ENCODE results near the gene SHC2.
"Not testable (repeated sequence)": the region's sequence is repeated elsewhere in the genome, so short reads cannot be mapped to it uniquely, and the experiment has no call there.

The SHC2 gene

GRCh38 chr19:383040-383439, 77.8 kb downstream of the SHC2 start:
- Mint-ChIP-seq H3K36me3 (ENCODE audit: insufficient read depth) (peaks cover 6% of the 10 kb centered on the region), H3K9me3 (peaks cover 0 to 2% of the 10 kb centered on the region in 2 donors), H3K27ac (no peak overlapping the region), H3K27me3 (peaks cover 38 to 65% of the 10 kb centered on the region in 2 donors), H3K4me3 (peak overlapping the region in 1 of 2 donors; percentile 15), H3K4me1 (ENCODE audit: low read depth in 2 of 2) (peaks cover 6 to 12% of the 10 kb centered on the region in 2 donors)
- ATAC-seq (replicated peaks), result no peak
- no peak for DNase-seq

DNA sequence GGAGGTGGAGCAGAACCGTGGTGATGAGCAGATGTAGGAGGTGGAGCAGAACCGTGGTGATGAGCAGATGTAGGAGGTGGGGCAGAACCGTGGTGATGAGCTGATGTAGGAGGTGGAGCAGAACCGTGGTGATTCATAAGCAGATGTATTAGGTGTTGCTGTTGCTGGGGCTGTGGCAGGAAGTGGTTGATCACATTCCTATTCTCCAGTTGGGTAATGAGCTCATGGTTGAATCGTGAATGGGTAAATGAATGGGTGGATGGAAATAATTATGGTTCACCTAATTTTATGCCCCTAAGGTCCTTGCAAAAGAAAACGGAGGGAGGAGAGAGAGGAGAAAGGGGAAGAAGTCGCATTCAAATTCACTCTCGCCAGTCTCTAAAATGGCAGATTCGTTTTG, 78.3 kb downstream of the SHC2 start:
- not testable (repeated sequence) for H3K9me3 Mint-ChIP-seq; H3K27ac Mint-ChIP-seq; DNase-seq; H3K36me3 Mint-ChIP-seq (ENCODE audit: insufficient read depth)
- ATAC-seq (replicated peaks), result peak; percentile 63
- H3K4me1 Mint-ChIP-seq (ENCODE audit: low read depth in 2 of 2), result peaks cover 7 to 12% of the 10 kb centered on the region in 2 donors
- peaks cover 38 to 66% of the 10 kb centered on the region in 2 donors for H3K27me3 Mint-ChIP-seq
- peak overlapping the region in 1 of 2 donors; percentile 15 for H3K4me3 Mint-ChIP-seq

DNA sequence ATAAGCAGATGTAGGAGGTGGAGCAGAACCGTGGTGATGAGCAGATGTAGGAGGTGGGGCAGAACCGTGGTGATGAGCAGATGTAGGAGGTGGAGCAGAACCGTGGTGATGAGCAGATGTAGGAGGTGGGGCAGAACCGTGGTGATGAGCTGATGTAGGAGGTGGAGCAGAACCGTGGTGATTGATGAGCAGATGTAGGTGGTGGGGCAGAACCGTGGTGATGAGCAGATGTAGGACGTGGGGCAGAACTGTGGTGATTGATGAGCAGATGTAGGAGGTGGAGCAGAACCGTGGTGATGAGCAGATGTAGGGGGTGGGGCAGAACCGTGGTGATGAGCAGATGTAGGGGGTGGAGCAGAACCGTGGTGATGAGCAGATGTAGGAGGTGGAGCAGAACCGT, 78.9 kb downstream of the SHC2 start:
- H3K27me3 Mint-ChIP-seq, result peaks cover 38 to 63% of the 10 kb centered on the region in 2 donors
- H3K4me3 Mint-ChIP-seq; ATAC-seq (replicated peaks); H3K9me3 Mint-ChIP-seq; DNase-seq; H3K27ac Mint-ChIP-seq; H3K36me3 Mint-ChIP-seq (ENCODE audit: insufficient read depth): not testable (repeated sequence)
- H3K4me1 Mint-ChIP-seq (ENCODE audit: low read depth in 2 of 2), result peaks cover 7 to 12% of the 10 kb centered on the region in 2 donors

DNA sequence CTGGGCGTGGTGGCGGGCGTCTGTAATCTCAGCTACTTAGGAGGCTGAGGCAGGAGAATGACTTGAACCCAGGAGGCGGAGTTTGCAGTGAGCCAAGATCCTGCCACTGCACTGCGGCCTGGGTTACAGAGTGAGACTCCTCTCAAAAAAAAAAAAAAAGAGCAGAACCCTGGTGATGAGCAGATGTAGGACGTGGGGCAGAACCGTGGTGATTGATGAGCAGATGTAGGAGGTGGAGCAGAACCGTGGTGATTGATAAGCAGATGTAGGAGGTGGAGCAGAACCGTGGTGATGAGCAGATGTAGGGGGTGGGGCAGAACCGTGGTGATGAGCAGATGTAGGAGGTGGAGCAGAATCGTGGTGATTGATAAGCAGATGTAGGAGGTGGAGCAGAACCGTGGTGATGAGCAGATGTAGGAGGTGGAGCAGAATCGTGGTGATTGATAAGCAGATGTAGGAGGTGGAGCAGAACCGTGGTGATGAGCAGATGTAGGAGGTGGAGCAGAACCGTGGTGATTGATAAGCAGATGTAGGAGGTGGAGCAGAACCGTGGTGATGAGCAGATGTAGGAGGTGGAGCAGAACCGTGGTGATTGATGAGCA, 80.1 kb downstream of the SHC2 start:
- not testable (repeated sequence) for H3K9me3 Mint-ChIP-seq; H3K36me3 Mint-ChIP-seq (ENCODE audit: insufficient read depth); DNase-seq; H3K4me3 Mint-ChIP-seq; ATAC-seq (replicated peaks)
- Mint-ChIP-seq H3K27ac (peak overlapping the region in 1 of 2 donors; percentile 75), H3K27me3 (peaks cover 35 to 60% of the 10 kb centered on the region in 2 donors), H3K4me1 (ENCODE audit: low read depth in 2 of 2) (peaks cover 7 to 12% of the 10 kb centered on the region in 2 donors)

- Mint-ChIP-seq H3K9me3 (peaks cover 0 to 2% of the 10 kb centered on the region in 2 donors), H3K36me3 (ENCODE audit: insufficient read depth) (peaks cover 10% of the 10 kb centered on the region), H3K4me1 (ENCODE audit: low read depth in 2 of 2) (peaks cover 7 to 12% of the 10 kb centered on the region in 2 donors), H3K27ac (no peak overlapping the region), H3K27me3 (peaks cover 34 to 61% of the 10 kb centered on the region in 2 donors), H3K4me3 (no peak overlapping the region)
- no peak for DNase-seq
- ATAC-seq (replicated peaks), result no peak
Measured at GRCh38 chr19:379796-380195, 81.0 kb downstream of the SHC2 start.

DNA sequence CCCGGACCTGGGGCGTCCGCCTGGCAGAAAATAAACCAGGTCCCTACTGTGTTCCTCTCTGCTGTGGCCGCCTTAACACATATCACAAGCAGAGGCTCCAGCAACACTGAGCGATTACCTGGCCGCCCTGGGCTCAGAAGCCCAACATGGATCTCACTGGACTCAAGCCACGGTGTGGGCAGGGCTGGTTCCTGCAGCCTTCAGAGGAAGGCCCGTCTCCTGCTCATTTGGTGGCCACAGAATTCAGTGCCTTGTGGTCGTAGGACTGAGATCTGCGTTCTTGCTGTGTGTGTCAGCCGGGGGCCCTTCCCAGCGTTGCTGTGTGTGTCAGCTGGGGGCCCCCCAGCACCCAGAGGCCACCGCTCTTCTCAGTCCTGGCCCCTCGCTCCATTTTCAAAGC, 82.1 kb downstream of the SHC2 start:
- peaks cover 7 to 12% of the 10 kb centered on the region in 2 donors for H3K4me1 Mint-ChIP-seq (ENCODE audit: low read depth in 2 of 2)
- no peak overlapping the region for H3K27ac Mint-ChIP-seq
- H3K9me3 Mint-ChIP-seq, result peaks cover 0 to 2% of the 10 kb centered on the region in 2 donors
- ATAC-seq (replicated peaks) (no peak), DNase-seq (no peak)
- H3K36me3 Mint-ChIP-seq (ENCODE audit: insufficient read depth), result peaks cover 7% of the 10 kb centered on the region
- no peak overlapping the region for H3K4me3 Mint-ChIP-seq
- peaks cover 25 to 61% of the 10 kb centered on the region in 2 donors for H3K27me3 Mint-ChIP-seq

DNA sequence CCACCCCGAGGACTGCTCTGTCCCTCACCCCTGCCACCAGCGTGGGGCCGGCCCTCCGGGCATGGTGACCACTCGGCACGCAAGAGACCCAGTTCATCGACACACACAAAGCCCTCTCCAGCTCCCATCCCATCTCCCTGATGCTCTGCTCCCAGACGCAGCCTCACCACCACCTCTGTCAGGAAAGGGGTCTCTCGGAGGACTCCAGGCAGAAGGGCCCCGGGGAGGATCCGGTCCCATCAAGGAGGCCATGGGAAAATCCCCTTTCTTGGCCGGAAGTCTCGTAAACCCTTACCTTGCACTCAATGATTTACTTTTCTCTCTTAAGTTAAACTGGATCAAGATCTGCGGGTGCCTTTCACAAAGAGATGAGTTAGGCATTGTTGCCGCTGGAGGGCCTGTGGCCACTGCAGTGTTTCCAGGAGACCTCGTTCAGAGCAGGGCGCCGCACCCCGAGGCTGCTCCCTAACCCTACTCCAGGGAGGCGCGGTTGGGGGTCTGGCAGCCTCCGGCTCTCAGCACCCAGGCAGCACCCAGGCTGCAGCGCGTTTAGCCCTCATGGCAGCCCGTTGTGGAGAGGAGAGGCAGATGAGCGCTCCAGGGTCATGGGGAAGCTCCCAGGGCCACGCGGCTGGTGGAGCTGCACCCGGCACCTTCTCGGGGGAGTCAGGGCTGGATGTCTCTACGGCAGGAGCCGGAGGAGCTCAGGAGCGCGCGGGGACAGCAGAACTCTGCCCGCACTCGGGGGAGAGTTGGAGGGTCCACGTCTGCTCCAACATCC, 82.8 kb downstream of the SHC2 start:
- peaks cover 25 to 61% of the 10 kb centered on the region in 2 donors for H3K27me3 Mint-ChIP-seq
- H3K27ac Mint-ChIP-seq, result peak overlapping the region; percentile 72 to 78
- H3K4me1 Mint-ChIP-seq (ENCODE audit: low read depth in 2 of 2), result peaks cover 5 to 8% of the 10 kb centered on the region in 2 donors
- peaks cover 4% of the 10 kb centered on the region for H3K36me3 Mint-ChIP-seq (ENCODE audit: insufficient read depth)
- DNase-seq (no peak), ATAC-seq (replicated peaks) (no peak)
- no peak overlapping the region for H3K4me3 Mint-ChIP-seq
- H3K9me3 Mint-ChIP-seq, result peaks cover 0 to 2% of the 10 kb centered on the region in 2 donors

- Mint-ChIP-seq H3K36me3 (ENCODE audit: insufficient read depth) (peaks cover 4% of the 10 kb centered on the region), H3K4me3 (no peak overlapping the region), H3K27me3 (peaks cover 34 to 72% of the 10 kb centered on the region in 2 donors), H3K9me3 (no peaks in the 10 kb centered on the region), H3K27ac (no peak overlapping the region), H3K4me1 (ENCODE audit: low read depth in 2 of 2) (peaks cover 0 to 5% of the 10 kb centered on the region in 2 donors)
- no peak for ATAC-seq (replicated peaks)
- DNase-seq, result no peak
Measured at GRCh38 chr19:376111-376470, 84.7 kb downstream of the SHC2 start.

GRCh38 chr19:375395-376110, 85.3 kb downstream of the SHC2 start:
- DNase-seq (no peak), ATAC-seq (replicated peaks) (no peak)
- no peaks in the 10 kb centered on the region for H3K9me3 Mint-ChIP-seq
- H3K27me3 Mint-ChIP-seq, result peaks cover 37 to 72% of the 10 kb centered on the region in 2 donors
- peaks cover 0 to 5% of the 10 kb centered on the region in 2 donors for H3K4me1 Mint-ChIP-seq (ENCODE audit: low read depth in 2 of 2)
- H3K27ac Mint-ChIP-seq, result no peak overlapping the region
- H3K4me3 Mint-ChIP-seq, result no peak overlapping the region
- peaks cover 4% of the 10 kb centered on the region for H3K36me3 Mint-ChIP-seq (ENCODE audit: insufficient read depth)

- H3K27me3 Mint-ChIP-seq, result peaks cover 35 to 69% of the 10 kb centered on the region in 2 donors
- no peak overlapping the region for H3K4me3 Mint-ChIP-seq
- H3K36me3 Mint-ChIP-seq (ENCODE audit: insufficient read depth), result peaks cover 4% of the 10 kb centered on the region
- no peak for DNase-seq
- ATAC-seq (replicated peaks), result no peak
- H3K4me1 Mint-ChIP-seq (ENCODE audit: low read depth in 2 of 2), result peaks cover 0 to 5% of the 10 kb centered on the region in 2 donors
- no peak overlapping the region for H3K27ac Mint-ChIP-seq
- no peaks in the 10 kb centered on the region for H3K9me3 Mint-ChIP-seq
Measured at GRCh38 chr19:374886-375235, 86.0 kb downstream of the SHC2 start.

DNA sequence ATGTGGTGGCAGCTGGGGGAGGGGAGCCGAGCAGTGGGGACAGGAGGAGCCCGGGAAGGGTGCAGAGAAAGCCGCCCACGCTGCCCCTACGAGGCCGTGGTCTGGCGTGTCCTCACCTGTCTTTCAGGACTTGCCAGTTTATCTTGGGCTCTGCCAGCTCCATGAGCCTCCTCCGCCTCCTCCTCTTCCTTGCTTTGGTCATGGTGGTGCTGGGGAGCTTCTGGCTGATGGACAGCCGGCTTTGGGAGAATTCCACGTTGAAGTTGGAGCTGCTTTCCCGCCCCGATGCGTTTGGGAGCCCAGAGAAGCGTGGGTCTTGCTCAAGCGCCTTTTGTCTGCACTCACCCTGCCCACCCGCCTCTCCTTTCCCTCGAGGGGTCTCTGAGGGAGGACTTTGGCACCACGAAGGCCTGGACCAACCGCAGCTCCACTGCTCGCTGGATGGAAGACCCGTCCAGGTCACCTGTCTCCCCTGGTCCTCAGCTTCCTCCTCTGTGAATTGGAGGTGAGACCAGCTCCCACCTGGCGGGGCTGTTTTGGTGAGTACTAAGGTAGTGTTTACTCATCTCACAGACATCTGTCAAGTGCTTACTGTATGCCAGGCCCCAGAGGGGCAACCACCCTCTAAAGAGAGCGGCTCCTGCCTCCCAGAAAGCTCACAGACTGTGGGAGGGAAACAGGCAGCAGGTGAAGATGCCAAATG, 86.5 kb downstream of the SHC2 start:
- no peak overlapping the region for H3K4me3 Mint-ChIP-seq
- DNase-seq (no peak), ATAC-seq (replicated peaks) (no peak)
- peaks cover 37 to 75% of the 10 kb centered on the region in 2 donors for H3K27me3 Mint-ChIP-seq
- peaks cover 0 to 5% of the 10 kb centered on the region in 2 donors for H3K4me1 Mint-ChIP-seq (ENCODE audit: low read depth in 2 of 2)
- H3K9me3 Mint-ChIP-seq, result no peaks in the 10 kb centered on the region
- peaks cover 4% of the 10 kb centered on the region for H3K36me3 Mint-ChIP-seq (ENCODE audit: insufficient read depth)
- no peak overlapping the region for H3K27ac Mint-ChIP-seq

GRCh38 chr19:373391-374182, 87.2 kb downstream of the SHC2 start:
- H3K27me3 Mint-ChIP-seq, result peaks cover 44 to 82% of the 10 kb centered on the region in 2 donors
- peaks cover 4% of the 10 kb centered on the region for H3K36me3 Mint-ChIP-seq (ENCODE audit: insufficient read depth)
- ATAC-seq (replicated peaks) (no peak), DNase-seq (no peak)
- no peak overlapping the region for H3K4me3 Mint-ChIP-seq
- H3K27ac Mint-ChIP-seq, result no peak overlapping the region
- peaks cover 0 to 5% of the 10 kb centered on the region in 2 donors for H3K4me1 Mint-ChIP-seq (ENCODE audit: low read depth in 2 of 2)
- H3K9me3 Mint-ChIP-seq, result no peaks in the 10 kb centered on the region

All from effector memory CD8-positive, alpha-beta T cell (primary cell).